ENCODE data around the gene YIPF2. TPM values are rescaled to one million over a fixed set of nuclear protein-coding genes. Genes with fewer than 3 reads are reported as not detected.
"Not testable (repeated sequence)": the region's sequence is repeated elsewhere in the genome, so short reads cannot be mapped to it uniquely, and the experiment has no call there.

YIPF2 gene
- polyA plus RNA-seq, 1 experiment: 138 TPM

DNA sequence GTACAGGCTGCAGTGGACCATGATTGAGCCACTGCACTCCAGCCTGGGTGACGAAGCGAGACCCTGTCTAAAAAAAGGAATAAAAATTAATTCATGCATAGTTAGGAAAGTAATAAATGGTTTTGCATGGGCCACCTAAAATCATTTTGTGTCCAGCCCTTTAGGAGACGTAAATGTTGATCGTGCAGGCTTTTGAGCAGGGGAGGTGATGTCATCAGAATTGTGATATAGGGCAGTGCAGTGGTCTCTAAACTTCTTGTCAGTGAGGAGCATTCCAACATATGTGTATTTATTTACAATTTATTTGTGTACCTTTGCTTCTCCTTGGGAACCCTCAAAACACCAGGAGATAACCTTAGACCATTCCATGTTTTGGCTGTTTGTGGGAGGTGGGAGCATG lies 35.4 kb upstream of the YIPF2 start:
- TF ChIP-seq, protein P1, sequence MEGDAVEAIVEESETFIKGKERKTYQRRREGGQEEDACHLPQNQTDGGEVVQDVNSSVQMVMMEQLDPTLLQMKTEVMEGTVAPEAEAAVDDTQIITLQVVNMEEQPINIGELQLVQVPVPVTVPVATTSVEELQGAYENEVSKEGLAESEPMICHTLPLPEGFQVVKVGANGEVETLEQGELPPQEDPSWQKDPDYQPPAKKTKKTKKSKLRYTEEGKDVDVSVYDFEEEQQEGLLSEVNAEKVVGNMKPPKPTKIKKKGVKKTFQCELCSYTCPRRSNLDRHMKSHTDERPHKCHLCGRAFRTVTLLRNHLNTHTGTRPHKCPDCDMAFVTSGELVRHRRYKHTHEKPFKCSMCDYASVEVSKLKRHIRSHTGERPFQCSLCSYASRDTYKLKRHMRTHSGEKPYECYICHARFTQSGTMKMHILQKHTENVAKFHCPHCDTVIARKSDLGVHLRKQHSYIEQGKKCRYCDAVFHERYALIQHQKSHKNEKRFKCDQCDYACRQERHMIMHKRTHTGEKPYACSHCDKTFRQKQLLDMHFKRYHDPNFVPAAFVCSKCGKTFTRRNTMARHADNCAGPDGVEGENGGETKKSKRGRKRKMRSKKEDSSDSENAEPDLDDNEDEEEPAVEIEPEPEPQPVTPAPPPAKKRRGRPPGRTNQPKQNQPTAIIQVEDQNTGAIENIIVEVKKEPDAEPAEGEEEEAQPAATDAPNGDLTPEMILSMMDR (IDR thresholded peaks at IDR 0.05; ENCODE audit: insufficient read depth, low read depth, low read length): no peak
- ChIA-PET POLR2A (no interaction called here), CTCF (interaction anchor here (0.6 to 5.2 kb wide), 2 partner anchors 21 to 240 kb away, joined by 3 to 24 read pairs; no protein-coding TSS in a partner anchor)
- DNase-seq (ENCODE audit: low read depth): no peak
- H3K4me3 ChIP-seq (ENCODE audit: low read depth, low read length): no peak overlapping the region
- no peaks in the 10 kb centered on the region for H3K36me3 ChIP-seq (ENCODE audit: control insufficient read depth, insufficient read depth, low read length)
- no peaks in the 10 kb centered on the region for H3K27me3 ChIP-seq (ENCODE audit: control insufficient read depth, insufficient read depth, low read length)

DNA sequence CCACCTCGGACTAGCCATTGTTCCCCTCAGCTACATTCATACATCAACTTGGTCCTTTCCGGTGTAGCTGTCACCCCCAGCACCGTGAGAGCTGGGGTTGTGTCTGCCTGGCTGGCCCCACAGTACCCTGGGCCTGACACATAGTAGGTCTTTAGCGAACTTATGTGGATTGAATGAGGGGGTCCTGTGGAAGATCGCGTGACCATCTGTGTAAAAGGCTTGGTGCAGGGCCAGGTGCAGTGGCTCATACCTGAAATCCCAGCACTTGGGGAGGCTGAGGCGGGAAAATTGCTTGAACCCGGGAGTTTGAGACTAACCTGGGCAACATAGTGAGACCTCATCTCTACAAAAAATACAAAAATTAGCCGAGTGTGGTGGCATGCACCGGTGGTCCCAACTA lies 34.4 kb upstream of the YIPF2 start:
- Histone ChIP-seq H3K27me3 (ENCODE audit: control insufficient read depth, insufficient read depth, low read length) (no peaks in the 10 kb centered on the region), H3K4me3 (ENCODE audit: low read depth, low read length) (no peak overlapping the region), H3K36me3 (ENCODE audit: control insufficient read depth, insufficient read depth, low read length) (no peaks in the 10 kb centered on the region)
- ChIA-PET POLR2A (no interaction called here), CTCF (interaction anchor here (1.2 to 5.2 kb wide), 2 partner anchors 20 kb away, joined by 3 to 24 read pairs; no protein-coding TSS in a partner anchor)
- TF ChIP-seq, protein P1 (IDR thresholded peaks at IDR 0.05; ENCODE audit: insufficient read depth, low read depth, low read length): no peak
- no peak for DNase-seq (ENCODE audit: low read depth)

DNA sequence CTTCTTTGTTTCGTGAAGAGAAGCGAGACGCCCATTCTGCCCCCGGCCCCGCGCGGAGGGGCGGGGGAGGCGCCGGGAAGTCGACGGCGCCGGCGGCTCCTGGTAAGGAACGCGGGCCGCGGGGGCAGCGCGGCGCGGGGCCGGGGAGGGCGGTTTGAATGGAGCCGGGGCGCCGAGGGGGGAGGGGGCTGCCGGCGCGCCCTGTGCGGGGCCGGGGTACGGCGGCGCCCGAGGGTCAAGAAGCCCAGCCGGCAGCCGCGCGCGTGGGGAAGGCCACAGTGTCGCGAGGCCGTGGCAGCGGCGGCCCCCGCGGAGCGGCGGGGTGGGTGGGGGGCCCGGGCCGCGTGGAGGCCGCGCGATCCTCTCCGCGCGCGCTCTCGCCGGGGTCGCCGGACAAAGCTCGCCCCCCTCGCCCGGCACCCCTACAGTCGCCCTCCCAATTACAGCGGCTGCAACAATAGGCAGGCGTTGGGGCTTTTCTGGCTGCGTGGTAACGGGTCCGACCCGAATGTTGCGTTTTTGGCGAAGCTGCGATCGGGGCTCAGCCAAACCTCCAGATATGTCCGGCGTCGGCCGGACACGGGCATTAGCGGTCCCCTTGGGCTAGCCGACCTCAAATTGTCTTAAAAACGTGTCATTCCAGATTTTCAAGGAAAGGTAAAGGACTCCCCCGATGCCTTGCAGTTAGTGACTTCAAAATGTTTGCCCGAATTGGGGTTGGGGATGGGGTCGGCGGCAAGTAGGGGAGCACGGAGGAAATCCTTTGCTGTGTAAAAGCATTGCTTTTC lies 32.8 kb upstream of the YIPF2 start:
- no peak for DNase-seq (ENCODE audit: low read depth)
- Histone ChIP-seq H3K27me3 (ENCODE audit: control insufficient read depth, insufficient read depth, low read length) (no peaks in the 10 kb centered on the region), H3K36me3 (ENCODE audit: control insufficient read depth, insufficient read depth, low read length) (no peaks in the 10 kb centered on the region), H3K4me3 (ENCODE audit: low read depth, low read length) (peak overlapping the region; percentile 71)
- POLR2A ChIA-PET: no interaction called here
- TF ChIP-seq, protein P1 (IDR thresholded peaks at IDR 0.05; ENCODE audit: insufficient read depth, low read depth, low read length): no peak
- CTCF ChIA-PET: interaction anchor here (1.1 to 5.2 kb wide), 3 partner anchors 14 to 74 kb away, joined by 4 to 24 read pairs (median 5); no protein-coding TSS in a partner anchor

DNA sequence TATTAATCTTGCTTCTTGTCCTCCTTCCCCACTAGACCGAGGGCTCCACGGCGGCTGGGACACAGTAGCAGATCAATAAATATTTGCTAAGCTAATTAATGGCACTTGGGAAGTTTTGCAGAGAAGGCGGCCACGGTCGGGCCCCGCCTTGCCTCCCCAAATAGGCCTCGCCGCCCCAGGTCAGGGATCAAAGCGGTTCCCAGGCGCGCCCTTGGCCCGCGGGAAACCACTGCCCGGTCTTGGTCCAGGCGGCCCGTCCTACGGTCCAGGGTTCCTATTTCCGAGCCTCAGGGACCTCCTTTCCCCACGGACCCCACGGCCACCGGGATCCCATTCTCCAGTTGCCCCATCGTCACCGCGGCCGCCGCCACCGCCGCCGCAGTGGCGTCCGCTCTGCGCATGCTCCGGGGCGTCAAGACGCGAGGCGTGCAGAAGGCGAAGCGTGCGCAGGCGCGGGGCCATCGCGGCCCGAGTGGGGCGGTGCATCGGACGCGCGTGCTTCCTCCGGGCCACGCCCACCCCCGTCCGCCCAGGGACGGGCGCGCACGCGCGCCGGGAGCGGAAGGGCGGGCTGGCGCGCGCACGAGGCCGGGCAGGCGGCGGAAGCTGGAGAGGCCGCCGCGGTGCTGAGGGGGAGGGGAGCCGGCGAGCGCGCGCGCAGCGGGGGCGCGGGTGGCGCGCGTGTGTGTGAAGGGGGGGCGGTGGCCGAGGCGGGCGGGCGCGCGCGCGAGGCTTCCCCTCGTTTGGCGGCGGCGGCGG lies 32.1 kb upstream of the YIPF2 start, which contains the start of gene SMARCA4:
Gene SMARCA4, plus strand, starts transcription at position 717 of the 759 bp plus-strand sequence. CDS start 23,122 bp downstream, outside the sequence.
- ChIA-PET CTCF (interaction anchor here (0.6 to 5.2 kb wide), 4 partner anchors 15 to 75 kb away, joined by 4 to 24 read pairs (median 4); no protein-coding TSS in a partner anchor), POLR2A (interaction anchor here (0.6 kb wide), 1 partner anchor 24 kb away, joined by 10 read pairs; no protein-coding TSS in a partner anchor)
- Histone ChIP-seq H3K27me3 (ENCODE audit: control insufficient read depth, insufficient read depth, low read length) (no peaks in the 10 kb centered on the region), H3K4me3 (ENCODE audit: low read depth, low read length) (peak within 1 kb of the TSS; percentile 83), H3K36me3 (ENCODE audit: control insufficient read depth, insufficient read depth, low read length) (no peaks in the 10 kb centered on the region)
- TF ChIP-seq, protein P1 (IDR thresholded peaks at IDR 0.05; ENCODE audit: insufficient read depth, low read depth, low read length): no peak
- DNase-seq (ENCODE audit: low read depth): peak; percentile 77

DNA sequence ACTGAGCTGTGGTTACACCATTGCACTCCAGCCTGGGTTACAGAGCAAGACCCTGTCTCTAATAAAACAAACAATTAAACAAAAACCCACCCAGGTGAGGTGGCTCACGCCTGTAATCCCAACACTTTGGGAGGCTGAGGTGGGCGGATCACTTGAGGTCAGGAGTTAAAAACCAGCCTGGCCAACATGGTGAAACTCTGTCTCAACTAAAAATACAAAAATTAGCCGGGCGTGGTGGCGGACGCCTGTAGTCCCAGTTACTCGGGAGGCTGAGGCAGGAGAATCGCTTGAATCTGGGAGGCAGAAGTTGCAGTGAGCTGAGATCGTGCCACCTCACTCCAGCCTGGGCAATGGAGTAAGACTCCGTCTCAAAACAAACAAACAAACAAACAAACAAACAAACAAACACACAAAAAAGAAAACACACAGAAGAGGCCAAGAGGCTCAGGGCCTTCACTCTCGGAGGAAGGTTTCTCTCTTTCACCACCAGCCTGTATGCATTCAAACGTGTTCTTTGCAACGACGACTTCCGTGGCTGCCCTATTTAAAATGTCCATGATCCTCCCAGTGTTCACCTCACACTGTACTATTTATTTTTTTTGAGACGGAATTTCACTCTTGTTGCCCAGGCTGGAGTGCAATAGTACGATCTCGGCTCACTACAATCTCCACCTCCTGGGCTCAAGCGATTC lies 31.0 kb upstream of the YIPF2 start:
- H3K36me3 ChIP-seq (ENCODE audit: control insufficient read depth, insufficient read depth, low read length); H3K27me3 ChIP-seq (ENCODE audit: control insufficient read depth, insufficient read depth, low read length); DNase-seq (ENCODE audit: low read depth); POLR2A ChIA-PET: not testable (repeated sequence)
- CTCF ChIA-PET: interaction anchor here (2.8 to 5.2 kb wide), 2 partner anchors 17 kb away, joined by 11 to 24 read pairs; no protein-coding TSS in a partner anchor
- peak overlapping the region; percentile 83; the same call in 1 of the 2 replicates for H3K4me3 ChIP-seq (ENCODE audit: low read depth, low read length)

All from BJ (cell line).